ENCODE data around the gene PLEKHO2. TPM values are rescaled to one million over a fixed set of nuclear protein-coding genes. Genes with fewer than 3 reads are reported as not detected.
A peak's percentile ranks its signal among the peaks of the same experiment; 100 is the strongest.

PLEKHO2 gene
- total RNA-seq, 1 donor from 2014 or later, result 20.3 TPM

GRCh38 chr15:64894395-64895056 is 52.8 kb downstream of the PLEKHO2 start:
- no peak for DNase-seq (ENCODE audit: low spot score)
- H3K4me3 Mint-ChIP-seq (ENCODE audit: unreplicated experiment), result peak overlapping the region; percentile 68
- TF ChIP-seq CTCF (IDR thresholded peaks at IDR 0.05), result no peak
- no peaks in the 10 kb centered on the region for H3K27me3 Mint-ChIP-seq (ENCODE audit: low read depth)
- H3K4me1 Mint-ChIP-seq (ENCODE audit: low read depth), result peaks cover 61% of the 10 kb centered on the region
- peak overlapping the region; percentile 90 for H3K27ac Mint-ChIP-seq (ENCODE audit: unreplicated experiment)
- H3K9me3 Mint-ChIP-seq (ENCODE audit: low read depth), result no peaks in the 10 kb centered on the region
- no peaks in the 10 kb centered on the region for H3K36me3 Mint-ChIP-seq (ENCODE audit: low read depth)

GRCh38 chr15:64895285-64896065 is 53.8 kb downstream of the PLEKHO2 start:
- H3K36me3 Mint-ChIP-seq (ENCODE audit: low read depth), result no peaks in the 10 kb centered on the region
- peaks cover 61% of the 10 kb centered on the region for H3K4me1 Mint-ChIP-seq (ENCODE audit: low read depth)
- H3K27ac Mint-ChIP-seq (ENCODE audit: unreplicated experiment), result no peak overlapping the region
- peak; percentile 41 for TF ChIP-seq CTCF (IDR thresholded peaks at IDR 0.05)
- no peak for DNase-seq (ENCODE audit: low spot score)
- no peaks in the 10 kb centered on the region for H3K27me3 Mint-ChIP-seq (ENCODE audit: low read depth)
- H3K4me3 Mint-ChIP-seq (ENCODE audit: unreplicated experiment), result no peak overlapping the region
- H3K9me3 Mint-ChIP-seq (ENCODE audit: low read depth), result no peaks in the 10 kb centered on the region

- Mint-ChIP-seq H3K27me3 (ENCODE audit: low read depth) (no peaks in the 10 kb centered on the region), H3K4me1 (ENCODE audit: low read depth) (peaks cover 61% of the 10 kb centered on the region), H3K9me3 (ENCODE audit: low read depth) (peaks cover 6% of the 10 kb centered on the region), H3K36me3 (ENCODE audit: low read depth) (peaks cover 3% of the 10 kb centered on the region), H3K27ac (ENCODE audit: unreplicated experiment) (peak overlapping the region; percentile 92), H3K4me3 (ENCODE audit: unreplicated experiment) (no peak overlapping the region)
- no peak for TF ChIP-seq CTCF (IDR thresholded peaks at IDR 0.05)
- DNase-seq (ENCODE audit: low spot score), result no peak
Observed at GRCh38 chr15:64896371-64897069, 54.8 kb downstream of the PLEKHO2 start.

GRCh38 chr15:64897345-64897985 is 55.8 kb downstream of the PLEKHO2 start:
- peaks cover 53% of the 10 kb centered on the region for H3K4me1 Mint-ChIP-seq (ENCODE audit: low read depth)
- H3K9me3 Mint-ChIP-seq (ENCODE audit: low read depth), result peaks cover 6% of the 10 kb centered on the region
- DNase-seq (ENCODE audit: low spot score), result no peak
- TF ChIP-seq CTCF (IDR thresholded peaks at IDR 0.05), result no peak
- H3K36me3 Mint-ChIP-seq (ENCODE audit: low read depth), result peaks cover 3% of the 10 kb centered on the region
- H3K27me3 Mint-ChIP-seq (ENCODE audit: low read depth), result no peaks in the 10 kb centered on the region
- peak overlapping the region; percentile 92 for H3K27ac Mint-ChIP-seq (ENCODE audit: unreplicated experiment)
- no peak overlapping the region for H3K4me3 Mint-ChIP-seq (ENCODE audit: unreplicated experiment)

- H3K36me3 Mint-ChIP-seq (ENCODE audit: low read depth), result peaks cover 3% of the 10 kb centered on the region
- TF ChIP-seq CTCF (IDR thresholded peaks at IDR 0.05), result no peak
- no peak overlapping the region for H3K27ac Mint-ChIP-seq (ENCODE audit: unreplicated experiment)
- peaks cover 52% of the 10 kb centered on the region for H3K4me1 Mint-ChIP-seq (ENCODE audit: low read depth)
- no peaks in the 10 kb centered on the region for H3K27me3 Mint-ChIP-seq (ENCODE audit: low read depth)
- no peak overlapping the region for H3K4me3 Mint-ChIP-seq (ENCODE audit: unreplicated experiment)
- no peak for DNase-seq (ENCODE audit: low spot score)
- H3K9me3 Mint-ChIP-seq (ENCODE audit: low read depth), result peaks cover 6% of the 10 kb centered on the region
Observed at GRCh38 chr15:64898406-64898805, 56.7 kb downstream of the PLEKHO2 start.

Measured in chondrocyte (in vitro differentiated cells).